B cell (primary cell): ENCODE results near the gene NAP1L1. TPM values are rescaled to one million over a fixed set of nuclear protein-coding genes. Genes with fewer than 3 reads are reported as not detected.
A peak's percentile ranks its signal among the peaks of the same experiment; 100 is the strongest.

Experiments
- ATAC-seq: fragments of 200-7000 bp; cut with Tn5 transposase; one replicate; pipeline ENCODE4 v1.10.0; 2021; ENCODE audit warnings: low read depth, mild to moderate bottlenecking, moderate number of reproducible peaks, moderate library complexity
- CTCF ChIA-PET: fragments of 350-600 bp; sonication (Branson Sonifier 250); formaldehyde crosslinking; loops from one replicate; lab custom pipeline; 2021; ENCODE audit warnings: antibody characterized with exemption, inconsistent platforms; lab: Charles Lee
- POLR2A ChIA-PET: fragments of 350-600 bp; sonication (Branson Sonifier 250); formaldehyde crosslinking; loops from one replicate; lab custom pipeline; 2021; ENCODE audit warnings: antibody characterized with exemption; lab: Charles Lee
- DNase-seq: peaks from one replicate; pipeline ENCODE4 v3.0.0; 2013
- H2AFZ ChIP-seq: 2 replicates; pipeline ENCODE4 v1.6.1; 2012; ENCODE audit warnings: mild to moderate bottlenecking, low read depth, low read length; ENCODE audit not compliant: insufficient read depth, poor library complexity, severe bottlenecking
- H3K27ac ChIP-seq, 2 donors: 1 replicate in 1 of 2; 2 replicates in 1 of 2; pipeline ENCODE4 v1.5.1; 2012 to 2013; ENCODE audit warnings: low read length in 2 of 2, mild to moderate bottlenecking in 2 of 2, moderate library complexity in 1 of 2
- H3K27me3 ChIP-seq, 4 experiments: fragments of 200-600 bp in 1 of 4; sonication (generic) in 1 of 4; replicated peaks in 1 of 4; 1 replicate in 2 of 4; 2 replicates in 2 of 4; pipeline versions ENCODE4 v1.6.1 to v1.7.0; 2013 to 2016; ENCODE audit warnings: low read length in 3 of 4, mild to moderate bottlenecking in 2 of 4, mixed read lengths in 1 of 4, moderate library complexity in 1 of 4; ENCODE audit not compliant: insufficient read depth in 4 of 4, control insufficient read depth in 3 of 4; ENCODE audit errors: control extremely low read depth in 1 of 4
- H3K36me3 ChIP-seq, 2 experiments: replicated peaks in 1 of 2; 1 replicate in 1 of 2; 2 replicates in 1 of 2; pipeline versions ENCODE4 v1.6.1 to v1.7.1; 2013; ENCODE audit warnings: low read length in 1 of 2; ENCODE audit not compliant: insufficient read depth in 2 of 2, control insufficient read depth in 1 of 2; ENCODE audit errors: control extremely low read depth in 1 of 2, extremely low read depth in 1 of 2
- H3K4me1 ChIP-seq, 2 donors: fragments of 200-600 bp in 1 of 2; sonication (generic) in 1 of 2; 1 replicate in 1 of 2; 2 replicates in 1 of 2; pipeline versions ENCODE4 v1.5.1 to v1.6.1; 2013 to 2017; ENCODE audit warnings: low read length in 2 of 2; ENCODE audit not compliant: control insufficient read depth in 2 of 2, insufficient read depth in 2 of 2
- H3K4me2 ChIP-seq: replicated peaks from 2 replicates; pipeline ENCODE3; 2012; ENCODE audit warnings: mild to moderate bottlenecking, low read depth, low read length; ENCODE audit not compliant: poor library complexity, severe bottlenecking
- H3K4me3 ChIP-seq, 5 experiments: fragments of 200-600 bp in 1 of 5; sonication (generic) in 1 of 5; 1 replicate in 3 of 5; 2 replicates in 2 of 5; pipeline versions ENCODE4 v1.5.1 to v1.7.0; 2011 to 2016; ENCODE audit warnings: low read length in 4 of 5, mild to moderate bottlenecking in 4 of 5, low read depth in 2 of 5, control low read depth in 1 of 5, moderate library complexity in 1 of 5; ENCODE audit not compliant: insufficient read depth in 1 of 5; ENCODE audit errors: control extremely low read depth in 1 of 5, extremely low read depth in 1 of 5
- H3K79me2 ChIP-seq: fragments of 200-600 bp; sonication (generic); one replicate; pipeline ENCODE4 v1.6.0; 2016; ENCODE audit warnings: low read length; ENCODE audit not compliant: control insufficient read depth, insufficient read depth
- H3K9ac ChIP-seq: fragments of 200-600 bp; sonication (generic); 2 replicates; pipeline ENCODE4 v1.6.1; 2017; ENCODE audit warnings: mild to moderate bottlenecking, low read length, moderate library complexity
- H3K9me3 ChIP-seq, 3 donors: one replicate each; pipeline versions ENCODE4 v1.6.1 to v1.7.1; 2013; ENCODE audit warnings: low read length in 2 of 3; ENCODE audit not compliant: control insufficient read depth in 2 of 3, insufficient read depth in 1 of 3; ENCODE audit errors: control extremely low read depth in 1 of 3
- H4K20me1 ChIP-seq: 2 replicates; pipeline ENCODE4 v1.6.0; 2012; ENCODE audit warnings: mild to moderate bottlenecking, low read length; ENCODE audit not compliant: insufficient read depth, control insufficient read depth, poor library complexity, severe bottlenecking
- H3K27ac Mint-ChIP-seq: one replicate; pipeline ENCODE4 v1.8.0; 2021; ENCODE audit warnings: mixed read lengths
- H3K27me3 Mint-ChIP-seq: one replicate; pipeline ENCODE4 v1.8.0; 2021; ENCODE audit warnings: mixed read lengths
- H3K4me1 Mint-ChIP-seq: one replicate; pipeline ENCODE4 v1.8.0; 2021; ENCODE audit warnings: mixed read lengths
- H3K4me3 Mint-ChIP-seq: one replicate; pipeline ENCODE4 v1.8.0; 2021; ENCODE audit warnings: mixed read lengths
- H3K9me3 Mint-ChIP-seq: one replicate; pipeline ENCODE4 v1.8.0; 2022; ENCODE audit warnings: mixed read lengths; ENCODE audit not compliant: insufficient read depth
- EZH2 ChIP-seq: IDR thresholded peaks from 2 replicates; pipeline ENCODE4 v1.6.1; 2012; ENCODE audit warnings: borderline replicate concordance, low read depth, mild to moderate bottlenecking, moderate library complexity, low read length; ENCODE audit not compliant: insufficient read depth, poor library complexity, severe bottlenecking
- WGBS: methylation state at CpG from one replicate; pipeline ENCODE4 v1.1.5; 2013; ENCODE audit warnings: missing lambda C conversion rate; ENCODE audit not compliant: insufficient coverage; 5-methylcytosine and 5-hydroxymethylcytosine counted together
- intact Hi-C: fragments of 100-400 bp; cut with micrococcal nuclease; formaldehyde crosslinking; loops from one replicate; pipeline ENCODE4 v1.10.0; 2022
- polyA plus RNA-seq: library from polyadenylated mRNA; depleted of rRNA; stranded (reverse); fragments of >200 nt; gene quantifications from 2 replicates; pipeline ENCODE4 v1.2.3, GENCODE V29; 2012
- total RNA-seq, 2 donors: library from RNA; stranded (reverse); fragments of 120-200 nt in 1 of 2; gene quantifications; 1 replicate in 1 of 2; 2 replicates in 1 of 2; pipeline versions ENCODE4 v1.2.3 to v1.2.4, GENCODE V29; 2013 to 2022
- TF ChIP-seq, protein P1 (sequence below): fragments of 200-600 bp; IDR thresholded peaks from one replicate; pipeline ENCODE4 v1.8.0; 2022; ENCODE audit warnings: antibody characterized with exemption, mild to moderate bottlenecking

The NAP1L1 gene
- total and polyA plus RNA-seq, 2 donors (not counting 1 experiment from before 2014, with no cell fraction given), result 165 to 766 TPM

DNA sequence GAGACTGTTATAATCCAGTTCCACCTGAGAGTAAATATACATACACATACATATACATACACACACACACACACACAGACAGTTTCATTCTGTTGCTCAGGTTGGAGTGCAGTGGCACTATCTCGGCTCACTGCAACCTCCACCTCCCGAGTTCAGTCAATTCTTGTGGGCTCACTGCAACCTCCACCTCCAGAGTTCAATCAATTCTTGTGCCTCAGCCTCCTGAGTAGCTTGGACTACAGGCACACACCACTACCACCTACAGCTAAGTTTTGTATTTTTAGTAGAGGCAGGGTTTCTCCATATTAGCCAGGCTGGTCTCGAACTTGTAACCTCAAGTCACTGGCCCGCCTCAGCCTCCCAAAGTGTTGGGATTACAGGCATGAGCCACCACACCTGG, 44.0 kb downstream of the NAP1L1 start:
- ATAC-seq (no peak), DNase-seq (no peak)
- H4K20me1 ChIP-seq, result no peaks in the 10 kb centered on the region
- Mint-ChIP-seq H3K4me1 (peaks cover 4% of the 10 kb centered on the region), H3K27me3 (no peaks in the 10 kb centered on the region), H3K27ac (peak overlapping the region; percentile 23), H3K4me3 (no peak overlapping the region), H3K9me3 (no peaks in the 10 kb centered on the region)
- H3K4me2 ChIP-seq, result no peak overlapping the region
- no peaks in the 10 kb centered on the region for H3K9me3 ChIP-seq
- no peak overlapping the region for H3K9ac ChIP-seq
- no peak overlapping the region for H2AFZ ChIP-seq
- CTCF ChIA-PET, result interaction anchor here (1.2 to 12.7 kb wide), 9 partner anchors 8 to 706 kb away, joined by 3 to 210 read pairs (median 4); partner anchors contain the start of genes GLIPR1L1, GLIPR1L2 and PHLDA1
- intact Hi-C loops, result no loop called here
- TF ChIP-seq EZH2, result no peak
- TF ChIP-seq, protein P1, sequence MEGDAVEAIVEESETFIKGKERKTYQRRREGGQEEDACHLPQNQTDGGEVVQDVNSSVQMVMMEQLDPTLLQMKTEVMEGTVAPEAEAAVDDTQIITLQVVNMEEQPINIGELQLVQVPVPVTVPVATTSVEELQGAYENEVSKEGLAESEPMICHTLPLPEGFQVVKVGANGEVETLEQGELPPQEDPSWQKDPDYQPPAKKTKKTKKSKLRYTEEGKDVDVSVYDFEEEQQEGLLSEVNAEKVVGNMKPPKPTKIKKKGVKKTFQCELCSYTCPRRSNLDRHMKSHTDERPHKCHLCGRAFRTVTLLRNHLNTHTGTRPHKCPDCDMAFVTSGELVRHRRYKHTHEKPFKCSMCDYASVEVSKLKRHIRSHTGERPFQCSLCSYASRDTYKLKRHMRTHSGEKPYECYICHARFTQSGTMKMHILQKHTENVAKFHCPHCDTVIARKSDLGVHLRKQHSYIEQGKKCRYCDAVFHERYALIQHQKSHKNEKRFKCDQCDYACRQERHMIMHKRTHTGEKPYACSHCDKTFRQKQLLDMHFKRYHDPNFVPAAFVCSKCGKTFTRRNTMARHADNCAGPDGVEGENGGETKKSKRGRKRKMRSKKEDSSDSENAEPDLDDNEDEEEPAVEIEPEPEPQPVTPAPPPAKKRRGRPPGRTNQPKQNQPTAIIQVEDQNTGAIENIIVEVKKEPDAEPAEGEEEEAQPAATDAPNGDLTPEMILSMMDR, result no peak
- H3K79me2 ChIP-seq, result no peaks in the 10 kb centered on the region
- H3K4me3 ChIP-seq, result no peak overlapping the region
- no peaks in the 10 kb centered on the region for H3K36me3 ChIP-seq
- no peak overlapping the region for H3K27ac ChIP-seq
- POLR2A ChIA-PET, result no interaction called here
- 69% methylated on average over 2 of the region's 4 CpGs for WGBS
- no peaks in the 10 kb centered on the region for H3K4me1 ChIP-seq
- H3K27me3 ChIP-seq, result no peaks in the 10 kb centered on the region

GRCh38 chr12:76038176-76038575, 46.3 kb downstream of the NAP1L1 start:
- intact Hi-C loops, result no loop called here
- no peak for DNase-seq
- H2AFZ ChIP-seq, result no peak overlapping the region

More at GRCh38 chr12:76038176-76038575, 46.3 kb downstream of the NAP1L1 start:
- Mint-ChIP-seq H3K4me1 (peaks cover 4% of the 10 kb centered on the region), H3K27ac (no peak overlapping the region), H3K27me3 (no peaks in the 10 kb centered on the region), H3K9me3 (no peaks in the 10 kb centered on the region), H3K4me3 (no peak overlapping the region)
- Histone ChIP-seq H3K9me3 (no peaks in the 10 kb centered on the region), H3K36me3 (no peaks in the 10 kb centered on the region), H4K20me1 (no peaks in the 10 kb centered on the region), H3K27ac (no peak overlapping the region), H3K4me1 (no peaks in the 10 kb centered on the region), H3K4me3 (no peak overlapping the region), H3K4me2 (no peak overlapping the region), H3K79me2 (no peaks in the 10 kb centered on the region), H3K27me3 (no peaks in the 10 kb centered on the region), H3K9ac (no peak overlapping the region)
- no peak for TF ChIP-seq EZH2
- TF ChIP-seq, protein P1, result no peak
- WGBS, result 68% methylated on average over 2 of the region's 2 CpGs
- CTCF ChIA-PET, result interaction anchor here (1.3 to 12.7 kb wide), 7 partner anchors 8 to 647 kb away, joined by 3 to 210 read pairs (median 5); partner anchors contain the start of genes GLIPR1L2 and KRR1
- ATAC-seq, result no peak
- POLR2A ChIA-PET, result no interaction called here
